ENCODE data around the gene GGT5. TPM values are rescaled to one million over a fixed set of nuclear protein-coding genes. Genes with fewer than 3 reads are reported as not detected.
A peak's percentile ranks its signal among the peaks of the same experiment; 100 is the strongest.
"Not testable (repeated sequence)": the region's sequence is repeated elsewhere in the genome, so short reads cannot be mapped to it uniquely, and the experiment has no call there.

The GGT5 gene
- total RNA-seq, 1 donor = 7.2 TPM

GRCh38 chr22:24240985-24241692 is 3.7 kb downstream of the GGT5 start:
- peaks cover 36% of the 10 kb centered on the region for H3K4me1 ChIP-seq (ENCODE audit: insufficient read depth, low read length)
- H3K27me3 ChIP-seq (ENCODE audit: insufficient read depth, low read length); H4K20me1 ChIP-seq (ENCODE audit: insufficient read depth, low read length); H3K4me3 ChIP-seq (ENCODE audit: insufficient read depth, low read length); DNase-seq (ENCODE audit: insufficient read length, low spot score, missing footprints); H3K27ac ChIP-seq (ENCODE audit: low read depth, low read length); H3K36me3 ChIP-seq (ENCODE audit: insufficient read depth, low read length); H3K9me3 ChIP-seq (ENCODE audit: low read depth, low read length); H2AFZ ChIP-seq (ENCODE audit: low read length); H3K79me2 ChIP-seq (ENCODE audit: insufficient read depth, low read length); H3K4me2 ChIP-seq (ENCODE audit: insufficient read depth, low read length): not testable (repeated sequence)

- no peak for DNase-seq (ENCODE audit: insufficient read length, low spot score, missing footprints)
- Histone ChIP-seq H2AFZ (ENCODE audit: low read length) (no peak overlapping the region), H3K27ac (ENCODE audit: low read depth, low read length) (no peak overlapping the region), H3K79me2 (ENCODE audit: insufficient read depth, low read length) (peaks cover 5% of the 10 kb centered on the region), H3K27me3 (ENCODE audit: insufficient read depth, low read length) (no peaks in the 10 kb centered on the region), H3K4me1 (ENCODE audit: insufficient read depth, low read length) (peaks cover 29% of the 10 kb centered on the region), H4K20me1 (ENCODE audit: insufficient read depth, low read length) (no peaks in the 10 kb centered on the region), H3K4me2 (ENCODE audit: insufficient read depth, low read length) (no peak overlapping the region), H3K4me3 (ENCODE audit: insufficient read depth, low read length) (no peak overlapping the region), H3K9me3 (ENCODE audit: low read depth, low read length) (no peaks in the 10 kb centered on the region), H3K36me3 (ENCODE audit: insufficient read depth, low read length) (no peaks in the 10 kb centered on the region)
- TF ChIP-seq CTCF (IDR thresholded peaks at IDR 0.05; ENCODE audit: extremely low read depth, low read depth, low read length) = no peak
Observed at GRCh38 chr22:24240381-24240780, 4.5 kb downstream of the GGT5 start.

GRCh38 chr22:24238101-24238694 is 6.7 kb downstream of the GGT5 start:
- not testable (repeated sequence) for H3K4me2 ChIP-seq (ENCODE audit: insufficient read depth, low read length); H3K36me3 ChIP-seq (ENCODE audit: insufficient read depth, low read length); H3K79me2 ChIP-seq (ENCODE audit: insufficient read depth, low read length); H4K20me1 ChIP-seq (ENCODE audit: insufficient read depth, low read length); H3K27ac ChIP-seq (ENCODE audit: low read depth, low read length); DNase-seq (ENCODE audit: insufficient read length, low spot score, missing footprints); H3K27me3 ChIP-seq (ENCODE audit: insufficient read depth, low read length); H2AFZ ChIP-seq (ENCODE audit: low read length); H3K4me3 ChIP-seq (ENCODE audit: insufficient read depth, low read length); H3K9me3 ChIP-seq (ENCODE audit: low read depth, low read length)
- H3K4me1 ChIP-seq (ENCODE audit: insufficient read depth, low read length) = peaks cover 13% of the 10 kb centered on the region

GRCh38 chr22:24236656-24237055 is 8.2 kb downstream of the GGT5 start:
- TF ChIP-seq CTCF (IDR thresholded peaks at IDR 0.05; ENCODE audit: extremely low read depth, low read depth, low read length) = no peak
- Histone ChIP-seq H3K4me2 (ENCODE audit: insufficient read depth, low read length) (no peak overlapping the region), H3K27me3 (ENCODE audit: insufficient read depth, low read length) (no peaks in the 10 kb centered on the region), H4K20me1 (ENCODE audit: insufficient read depth, low read length) (no peaks in the 10 kb centered on the region), H3K4me1 (ENCODE audit: insufficient read depth, low read length) (no peaks in the 10 kb centered on the region), H3K27ac (ENCODE audit: low read depth, low read length) (no peak overlapping the region), H3K9me3 (ENCODE audit: low read depth, low read length) (no peaks in the 10 kb centered on the region), H2AFZ (ENCODE audit: low read length) (peak overlapping the region; percentile 41), H3K36me3 (ENCODE audit: insufficient read depth, low read length) (no peaks in the 10 kb centered on the region), H3K79me2 (ENCODE audit: insufficient read depth, low read length) (no peaks in the 10 kb centered on the region), H3K4me3 (ENCODE audit: insufficient read depth, low read length) (no peak overlapping the region)
- DNase-seq (ENCODE audit: insufficient read length, low spot score, missing footprints) = no peak

GRCh38 chr22:24235315-24235714 is 9.6 kb downstream of the GGT5 start:
- H3K4me3 ChIP-seq (ENCODE audit: insufficient read depth, low read length) = no peak overlapping the region
- H3K4me1 ChIP-seq (ENCODE audit: insufficient read depth, low read length) = no peaks in the 10 kb centered on the region
- DNase-seq (ENCODE audit: insufficient read length, low spot score, missing footprints) = peak; percentile 34
- H3K4me2 ChIP-seq (ENCODE audit: insufficient read depth, low read length) = no peak overlapping the region
- no peaks in the 10 kb centered on the region for H3K79me2 ChIP-seq (ENCODE audit: insufficient read depth, low read length)
- H3K9me3 ChIP-seq (ENCODE audit: low read depth, low read length) = no peaks in the 10 kb centered on the region
- H4K20me1 ChIP-seq (ENCODE audit: insufficient read depth, low read length) = no peaks in the 10 kb centered on the region
- H3K27me3 ChIP-seq (ENCODE audit: insufficient read depth, low read length) = no peaks in the 10 kb centered on the region
- no peaks in the 10 kb centered on the region for H3K36me3 ChIP-seq (ENCODE audit: insufficient read depth, low read length)
- no peak overlapping the region for H3K27ac ChIP-seq (ENCODE audit: low read depth, low read length)
- H2AFZ ChIP-seq (ENCODE audit: low read length) = no peak overlapping the region
- no peak for TF ChIP-seq CTCF (IDR thresholded peaks at IDR 0.05; ENCODE audit: extremely low read depth, low read depth, low read length)
